GM23248 (cell line): Measurements from ENCODE around the gene TRAF3.

ENCODE experiments used
- EZH2 ChIP-seq: fragments of 200-600 bp; sonication (generic); IDR thresholded peaks from 2 replicates; pipeline ENCODE4 v1.6.1; 2018; ENCODE audit warnings: antibody characterized with exemption, mild to moderate bottlenecking; ENCODE audit not compliant: insufficient read depth, poor library complexity, severe bottlenecking
- EZH2phosphoT487 ChIP-seq: fragments of 200-600 bp; sonication (generic); IDR thresholded peaks from 2 replicates; pipeline ENCODE4 v1.6.1; 2018; ENCODE audit warnings: antibody characterized with exemption, moderate library complexity, mild to moderate bottlenecking, low read depth; ENCODE audit not compliant: insufficient read depth

DNA sequence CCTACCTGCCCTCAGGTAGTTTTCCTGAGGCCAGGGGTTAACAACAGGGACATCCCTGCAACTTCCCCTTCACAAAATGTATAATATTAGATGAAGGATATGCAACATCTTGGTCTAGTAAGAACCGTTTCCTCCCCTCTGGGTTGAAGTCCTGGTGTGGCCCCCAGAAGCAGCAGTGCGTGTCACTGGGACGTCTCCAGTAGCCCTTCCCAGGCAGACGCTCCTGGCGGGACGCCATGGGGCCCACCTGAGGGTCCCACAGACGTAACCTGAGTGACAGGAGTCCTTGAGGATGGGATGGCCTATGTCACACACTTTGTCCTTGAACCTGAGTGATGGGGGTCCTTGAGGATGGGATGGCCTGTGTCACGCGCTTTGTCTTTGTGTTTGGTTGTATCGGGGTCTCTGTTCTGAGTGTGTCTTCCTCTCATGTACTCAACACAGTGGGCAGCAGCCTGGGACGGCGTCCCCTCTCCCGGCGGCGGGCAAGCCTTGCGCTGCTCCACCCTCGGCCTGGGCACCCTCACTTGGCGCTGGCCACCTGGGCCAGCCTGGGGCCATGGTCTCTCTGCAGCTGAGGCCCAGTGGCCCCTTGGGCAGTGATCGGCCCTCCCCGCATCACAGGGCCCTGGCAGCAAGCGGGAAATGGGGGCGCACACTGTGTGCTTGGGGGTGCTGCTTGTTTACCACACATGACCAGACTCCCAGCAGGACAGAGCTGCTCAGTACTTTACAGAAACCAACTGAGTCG, 130.9 kb downstream of the TRAF3 start:
- TF ChIP-seq EZH2 (no peak), EZH2phosphoT487 (no peak)
